GM12864 (cell line): ENCODE results near the gene CPT1A.

Source experiments
- DNase-seq: peaks from one replicate; pipeline ENCODE4 v3.0.0-alpha.2; 2011; ENCODE audit warnings: low read depth
- H3K4me3 ChIP-seq: 2 replicates; pipeline ENCODE4 v1.5.1; 2011; ENCODE audit warnings: mild to moderate bottlenecking, low read depth, low read length, control low read depth
- CTCF ChIP-seq: IDR thresholded peaks from 2 replicates; pipeline ENCODE4 v1.5.1; 2011; ENCODE audit warnings: low read depth, mild to moderate bottlenecking, moderate library complexity, low read length, control low read depth, inconsistent platforms; ENCODE audit errors: missing control alignments

The CPT1A gene

GRCh38 chr11:68798221-68798813 lies 43.4 kb downstream of the CPT1A start:
- no peak overlapping the region for H3K4me3 ChIP-seq
- peak; percentile 84 for TF ChIP-seq CTCF
- DNase-seq, result no peak

GRCh38 chr11:68796801-68797200 lies 44.9 kb downstream of the CPT1A start:
- DNase-seq, result no peak
- TF ChIP-seq CTCF, result no peak
- no peak overlapping the region for H3K4me3 ChIP-seq

- H3K4me3 ChIP-seq, result no peak overlapping the region
- TF ChIP-seq CTCF, result no peak
- no peak for DNase-seq
Observed at GRCh38 chr11:68792400-68792966, 49.2 kb downstream of the CPT1A start.

GRCh38 chr11:68784653-68785052 lies 57.1 kb downstream of the CPT1A start:
- TF ChIP-seq CTCF, result no peak
- no peak overlapping the region for H3K4me3 ChIP-seq
- no peak for DNase-seq

GRCh38 chr11:68783216-68783821 lies 58.4 kb downstream of the CPT1A start:
- no peak for TF ChIP-seq CTCF
- no peak for DNase-seq
- H3K4me3 ChIP-seq, result no peak overlapping the region

- DNase-seq, result no peak
- H3K4me3 ChIP-seq, result no peak overlapping the region
- TF ChIP-seq CTCF, result no peak
Observed at GRCh38 chr11:68782711-68783110, 59.0 kb downstream of the CPT1A start.

- H3K4me3 ChIP-seq, result no peak overlapping the region
- no peak for DNase-seq
- TF ChIP-seq CTCF, result no peak
Observed at GRCh38 chr11:68780829-68781228, 60.9 kb downstream of the CPT1A start.
